GM19193 (cell line): Measurements from ENCODE around the gene EEF1A1.

Experiments
- POLR2A ChIP-seq: IDR thresholded peaks from 4 replicates; pipeline ENCODE4 v1.6.1; 2011; ENCODE audit not compliant: insufficient read depth, insufficient read length; ENCODE audit errors: extremely low read depth

Gene EEF1A1

GRCh38 chr6:73511796-73512195 is 9.0 kb downstream of the EEF1A1 start:
- TF ChIP-seq POLR2A: no peak

- no peak for TF ChIP-seq POLR2A
Observed at GRCh38 chr6:73509851-73510250, 11.0 kb downstream of the EEF1A1 start.

GRCh38 chr6:73508776-73509175 is 12.1 kb downstream of the EEF1A1 start:
- TF ChIP-seq POLR2A: no peak

GRCh38 chr6:73506246-73506645 is 14.6 kb downstream of the EEF1A1 start:
- TF ChIP-seq POLR2A: no peak

GRCh38 chr6:73505142-73505541 is 15.7 kb downstream of the EEF1A1 start:
- TF ChIP-seq POLR2A: no peak

- no peak for TF ChIP-seq POLR2A
Observed at GRCh38 chr6:73504160-73504559, 16.7 kb downstream of the EEF1A1 start.

- TF ChIP-seq POLR2A: no peak
Observed at GRCh38 chr6:73503027-73503772, 17.6 kb downstream of the EEF1A1 start.

GRCh38 chr6:73497915-73498314 is 22.9 kb downstream of the EEF1A1 start:
- TF ChIP-seq POLR2A: no peak

- no peak for TF ChIP-seq POLR2A
Observed at GRCh38 chr6:73491377-73491776, 29.5 kb downstream of the EEF1A1 start.

GRCh38 chr6:73487473-73487872 is 33.4 kb downstream of the EEF1A1 start:
- TF ChIP-seq POLR2A: no peak

- TF ChIP-seq POLR2A: no peak
Observed at GRCh38 chr6:73484438-73484837, 36.4 kb downstream of the EEF1A1 start.

GRCh38 chr6:73481969-73482368 is 38.9 kb downstream of the EEF1A1 start:
- no peak for TF ChIP-seq POLR2A

- no peak for TF ChIP-seq POLR2A
Observed at GRCh38 chr6:73477407-73477806, 43.4 kb downstream of the EEF1A1 start.

GRCh38 chr6:73476723-73477122 is 44.1 kb downstream of the EEF1A1 start:
- no peak for TF ChIP-seq POLR2A

GRCh38 chr6:73471686-73472290 is 49.0 kb downstream of the EEF1A1 start:
- no peak for TF ChIP-seq POLR2A
